Measurements from ENCODE around the gene FNDC7. TPM values are rescaled to one million over a fixed set of nuclear protein-coding genes. Genes with fewer than 3 reads are reported as not detected.

The FNDC7 gene
- total RNA-seq, 2 experiments from 2014 or later = not detected

- Mint-ChIP-seq H3K4me3 (no peak overlapping the region), H3K27ac (no peak overlapping the region), H3K36me3 (no peaks in the 10 kb centered on the region), H3K4me1 (ENCODE audit: low read depth) (no peaks in the 10 kb centered on the region), H3K9me3 (no peaks in the 10 kb centered on the region), H3K27me3 (no peaks in the 10 kb centered on the region)
- intact Hi-C loops (cut with micrococcal nuclease) = no loop called here
- no peak for DNase-seq
- ChIA-PET POLR2A (no interaction called here), CTCF (no interaction called here)
Observed at GRCh38 chr1:108722292-108722691, 9.6 kb downstream of the FNDC7 start.

- H3K4me3 Mint-ChIP-seq = no peak overlapping the region
- intact Hi-C loops (cut with micrococcal nuclease) = no loop called here
- ChIA-PET CTCF (no interaction called here), POLR2A (no interaction called here)
- peaks cover 6% of the 10 kb centered on the region for H3K27me3 Mint-ChIP-seq
- H3K4me1 Mint-ChIP-seq (ENCODE audit: low read depth) = no peaks in the 10 kb centered on the region
- H3K27ac Mint-ChIP-seq = no peak overlapping the region
- DNase-seq = no peak
- no peaks in the 10 kb centered on the region for H3K9me3 Mint-ChIP-seq
- H3K36me3 Mint-ChIP-seq = no peaks in the 10 kb centered on the region
Observed at GRCh38 chr1:108725906-108726305, 13.2 kb downstream of the FNDC7 start.

- H3K27me3 Mint-ChIP-seq = peaks cover 6% of the 10 kb centered on the region
- POLR2A ChIA-PET = no interaction called here
- H3K9me3 Mint-ChIP-seq = no peaks in the 10 kb centered on the region
- CTCF ChIA-PET = no interaction called here
- intact Hi-C loops (cut with micrococcal nuclease) = no loop called here
- DNase-seq = no peak
- H3K4me3 Mint-ChIP-seq = no peak overlapping the region
- no peak overlapping the region for H3K27ac Mint-ChIP-seq
- no peaks in the 10 kb centered on the region for H3K4me1 Mint-ChIP-seq (ENCODE audit: low read depth)
- H3K36me3 Mint-ChIP-seq = no peaks in the 10 kb centered on the region
Observed at GRCh38 chr1:108728327-108728923, 15.7 kb downstream of the FNDC7 start.

- no peak for DNase-seq
- ChIA-PET POLR2A (interaction anchor here (0.6 kb wide), 2 partner anchors 23 to 264 kb away, joined by 4 read pairs; no protein-coding TSS in a partner anchor), CTCF (no interaction called here)
- H3K9me3 Mint-ChIP-seq = no peaks in the 10 kb centered on the region
- H3K27me3 Mint-ChIP-seq = peaks cover 6% of the 10 kb centered on the region
- H3K4me3 Mint-ChIP-seq = no peak overlapping the region
- no peak overlapping the region for H3K27ac Mint-ChIP-seq
- H3K4me1 Mint-ChIP-seq (ENCODE audit: low read depth) = no peaks in the 10 kb centered on the region
- H3K36me3 Mint-ChIP-seq = no peaks in the 10 kb centered on the region
- intact Hi-C loops (cut with micrococcal nuclease) = no loop called here
Observed at GRCh38 chr1:108729481-108729880, 16.8 kb downstream of the FNDC7 start.

- H3K27ac Mint-ChIP-seq = no peak overlapping the region
- H3K9me3 Mint-ChIP-seq = no peaks in the 10 kb centered on the region
- ChIA-PET POLR2A (no interaction called here), CTCF (no interaction called here)
- DNase-seq = no peak
- H3K27me3 Mint-ChIP-seq = peaks cover 6% of the 10 kb centered on the region
- intact Hi-C loops (cut with micrococcal nuclease) = no loop called here
- no peaks in the 10 kb centered on the region for H3K36me3 Mint-ChIP-seq
- no peak overlapping the region for H3K4me3 Mint-ChIP-seq
- no peaks in the 10 kb centered on the region for H3K4me1 Mint-ChIP-seq (ENCODE audit: low read depth)
Observed at GRCh38 chr1:108732398-108732797, 19.7 kb downstream of the FNDC7 start.

GRCh38 chr1:108734171-108734865 is 21.6 kb downstream of the FNDC7 start:
- intact Hi-C loops (cut with micrococcal nuclease) = no loop called here
- ChIA-PET POLR2A (no interaction called here), CTCF (interaction anchor here (1.2 kb wide), 1 partner anchor 11 kb away, joined by 3 read pairs; no protein-coding TSS in a partner anchor)
- Mint-ChIP-seq H3K36me3 (no peaks in the 10 kb centered on the region), H3K9me3 (no peaks in the 10 kb centered on the region), H3K4me1 (ENCODE audit: low read depth) (no peaks in the 10 kb centered on the region), H3K27me3 (peaks cover 3% of the 10 kb centered on the region), H3K4me3 (no peak overlapping the region), H3K27ac (no peak overlapping the region)
- no peak for DNase-seq

- no peaks in the 10 kb centered on the region for H3K9me3 Mint-ChIP-seq
- ChIA-PET POLR2A (no interaction called here), CTCF (interaction anchor here (1.8 kb wide), 1 partner anchor 33 kb away, joined by 3 read pairs; no protein-coding TSS in a partner anchor)
- peaks cover 3% of the 10 kb centered on the region for H3K4me1 Mint-ChIP-seq (ENCODE audit: low read depth)
- H3K4me3 Mint-ChIP-seq = no peak overlapping the region
- no peak overlapping the region for H3K27ac Mint-ChIP-seq
- H3K27me3 Mint-ChIP-seq = no peaks in the 10 kb centered on the region
- no peaks in the 10 kb centered on the region for H3K36me3 Mint-ChIP-seq
- no peak for DNase-seq
- intact Hi-C loops (cut with micrococcal nuclease) = no loop called here
Observed at GRCh38 chr1:108742253-108742652, 29.5 kb downstream of the FNDC7 start.

- POLR2A ChIA-PET = no interaction called here
Observed at GRCh38 chr1:108745980-108746381, 33.3 kb downstream of the FNDC7 start.

GRCh38 chr1:108746382-108747170 is 33.9 kb downstream of the FNDC7 start, which contains the start of gene STXBP3:
TSS of gene STXBP3 (plus strand) at chr1:108746674. CDS start at chr1:108746738, 64 bp downstream.
- Mint-ChIP-seq H3K36me3 (no peaks in the 10 kb centered on the region), H3K27me3 (no peaks in the 10 kb centered on the region), H3K4me1 (ENCODE audit: low read depth) (peaks cover 28% of the 10 kb centered on the region), H3K9me3 (no peaks in the 10 kb centered on the region), H3K4me3 (peak within 1 kb of the TSS; percentile 95), H3K27ac (peak within 1 kb of the TSS; percentile 97)
- POLR2A ChIA-PET = interaction anchor here (3.1 kb wide), 1 partner anchor 54 kb away, joined by 14 read pairs; the partner anchor contains the start of gene PRPF38B
- CTCF ChIA-PET = interaction anchor here (1.0 kb wide), 1 partner anchor 54 kb away, joined by 8 read pairs; the partner anchor contains the start of gene PRPF38B
- DNase-seq = peak; percentile 100
- intact Hi-C loops (cut with micrococcal nuclease) = loop anchor here (1.0 to 5.0 kb wide), 8 partner anchors 42 to 801 kb away; partner anchors contain the start of genes CLCC1, EEIG2, GNAI3 and HENMT1

More at GRCh38 chr1:108745980-108746381, 33.3 kb downstream of the FNDC7 start:
- no peak for DNase-seq
- H3K27ac Mint-ChIP-seq = peak overlapping the region; percentile 97
- intact Hi-C loops (cut with micrococcal nuclease) = loop anchor here (1.0 to 5.0 kb wide), 8 partner anchors 42 to 801 kb away; partner anchors contain the start of genes CLCC1, EEIG2, GNAI3 and HENMT1
- H3K36me3 Mint-ChIP-seq = no peaks in the 10 kb centered on the region
- no peaks in the 10 kb centered on the region for H3K27me3 Mint-ChIP-seq
- H3K9me3 Mint-ChIP-seq = no peaks in the 10 kb centered on the region
- H3K4me3 Mint-ChIP-seq = peak overlapping the region; percentile 95
- H3K4me1 Mint-ChIP-seq (ENCODE audit: low read depth) = peaks cover 27% of the 10 kb centered on the region
- CTCF ChIA-PET = interaction anchor here (1.3 kb wide), 2 partner anchors 11 to 54 kb away, joined by 3 read pairs; no protein-coding TSS in a partner anchor

- Mint-ChIP-seq H3K9me3 (no peaks in the 10 kb centered on the region), H3K4me3 (peak overlapping the region; percentile 95), H3K4me1 (ENCODE audit: low read depth) (peaks cover 28% of the 10 kb centered on the region), H3K27me3 (no peaks in the 10 kb centered on the region), H3K27ac (peak overlapping the region; percentile 97), H3K36me3 (no peaks in the 10 kb centered on the region)
- POLR2A ChIA-PET = interaction anchor here (3.1 kb wide), 1 partner anchor 55 kb away, joined by 14 read pairs; the partner anchor contains the start of gene PRPF38B
- CTCF ChIA-PET = interaction anchor here (1.0 kb wide), 1 partner anchor 55 kb away, joined by 8 read pairs; the partner anchor contains the start of gene PRPF38B
- DNase-seq = peak; percentile 64
- intact Hi-C loops (cut with micrococcal nuclease) = loop anchor here (2.0 to 5.0 kb wide), 3 partner anchors 187 to 800 kb away; partner anchors contain the start of genes EEIG2 and GNAI3
Observed at GRCh38 chr1:108747171-108747850, 34.6 kb downstream of the FNDC7 start.

- intact Hi-C loops (cut with micrococcal nuclease) = loop anchor here (2.0 to 5.0 kb wide), 3 partner anchors 187 to 799 kb away; partner anchors contain the start of genes EEIG2 and GNAI3
- peaks cover 28% of the 10 kb centered on the region for H3K4me1 Mint-ChIP-seq (ENCODE audit: low read depth)
- ChIA-PET POLR2A (interaction anchor here (3.1 kb wide), 1 partner anchor 56 kb away, joined by 14 read pairs; the partner anchor contains the start of gene PRPF38B), CTCF (interaction anchor here (0.9 kb wide), 1 partner anchor 235 kb away, joined by 3 read pairs; no protein-coding TSS in a partner anchor)
- no peak overlapping the region for H3K27ac Mint-ChIP-seq
- H3K36me3 Mint-ChIP-seq = peaks cover 2% of the 10 kb centered on the region
- peak overlapping the region; percentile 42 for H3K4me3 Mint-ChIP-seq
- no peak for DNase-seq
- no peaks in the 10 kb centered on the region for H3K9me3 Mint-ChIP-seq
- H3K27me3 Mint-ChIP-seq = no peaks in the 10 kb centered on the region
Observed at GRCh38 chr1:108747898-108748297, 35.2 kb downstream of the FNDC7 start.
